GM19438 (cell line): ENCODE results near the gene TERT.

Experiments
- ATAC-seq: cut with Tn5 transposase; IDR thresholded peaks from one replicate; pipeline ENCODE4 v1.9.1; 2021; ENCODE audit warnings: low read depth; ENCODE audit not compliant: unreplicated experiment

The TERT gene

DNA sequence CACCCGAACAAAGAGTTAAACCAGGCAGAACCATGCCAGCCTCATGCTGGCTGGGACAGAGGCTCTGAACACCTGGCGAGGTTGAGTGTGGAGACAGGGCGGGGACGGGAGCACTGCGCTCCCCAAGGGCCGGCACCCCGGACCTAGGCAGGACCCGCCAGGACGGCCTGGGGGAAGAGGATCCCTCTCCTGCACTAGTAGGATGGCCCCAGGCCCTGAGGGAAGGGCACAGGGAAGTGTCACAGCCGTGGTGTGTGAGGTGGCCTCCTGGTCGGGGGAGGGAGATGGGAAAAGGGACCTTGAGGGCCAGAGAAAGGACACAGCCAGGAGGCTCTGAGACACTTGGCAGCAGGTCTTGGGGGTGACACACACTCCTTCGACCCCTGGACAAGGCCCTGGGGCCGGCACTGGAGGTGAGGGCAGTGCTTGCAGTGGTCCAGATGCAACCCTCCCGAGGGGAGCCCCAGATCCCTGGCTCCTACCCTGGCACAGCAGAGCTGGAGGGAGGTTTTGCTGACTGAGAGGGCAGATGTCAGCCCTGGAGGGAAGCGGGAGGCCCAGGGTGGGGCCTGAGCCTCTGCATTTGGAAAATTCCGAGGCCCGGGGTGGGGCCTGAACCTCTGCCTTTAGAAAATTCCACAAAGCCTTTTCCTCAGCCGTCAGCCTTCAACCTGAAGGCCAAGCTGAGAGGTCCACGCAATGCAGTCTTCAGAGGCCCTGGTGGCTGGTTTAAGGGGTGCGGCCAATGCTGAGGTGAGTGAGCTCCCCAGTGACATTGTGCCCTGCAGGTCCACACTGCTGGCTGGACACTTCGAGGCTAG is 24.8 kb upstream of the TERT start:
- ATAC-seq, result no peak

GRCh38 chr5:1318659-1319251 is 23.9 kb upstream of the TERT start:
- no peak for ATAC-seq

DNA sequence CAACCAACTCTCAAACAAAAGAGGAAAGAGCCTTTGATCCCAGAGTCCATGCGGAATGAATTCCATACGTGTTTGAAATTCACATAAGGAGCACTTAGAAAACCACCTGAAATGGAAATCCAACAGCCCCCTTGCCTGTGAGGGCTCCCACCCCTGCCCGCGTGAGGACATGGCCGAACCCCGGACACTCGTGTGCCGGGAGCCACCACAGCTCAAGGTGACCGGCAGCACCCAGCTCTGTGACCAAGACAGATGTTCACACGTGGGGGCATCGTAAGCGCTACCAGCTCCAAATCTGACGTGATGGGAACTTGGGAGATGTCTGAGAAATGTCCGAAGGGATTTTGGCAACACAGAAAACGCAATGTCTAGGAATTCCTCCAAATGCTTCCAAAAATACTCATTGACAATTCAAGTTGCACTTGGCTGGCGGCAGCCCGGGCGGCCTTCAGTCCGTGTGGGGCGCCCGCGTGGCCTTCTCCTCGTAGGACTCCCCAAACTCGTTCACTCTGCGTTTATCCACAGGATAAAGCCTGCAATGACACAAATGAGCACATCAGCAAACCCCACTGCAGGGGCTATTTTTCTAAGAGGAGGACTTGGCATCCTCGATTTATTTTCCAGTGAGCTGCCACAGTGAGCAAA is 23.2 kb upstream of the TERT start:
- no peak for ATAC-seq

DNA sequence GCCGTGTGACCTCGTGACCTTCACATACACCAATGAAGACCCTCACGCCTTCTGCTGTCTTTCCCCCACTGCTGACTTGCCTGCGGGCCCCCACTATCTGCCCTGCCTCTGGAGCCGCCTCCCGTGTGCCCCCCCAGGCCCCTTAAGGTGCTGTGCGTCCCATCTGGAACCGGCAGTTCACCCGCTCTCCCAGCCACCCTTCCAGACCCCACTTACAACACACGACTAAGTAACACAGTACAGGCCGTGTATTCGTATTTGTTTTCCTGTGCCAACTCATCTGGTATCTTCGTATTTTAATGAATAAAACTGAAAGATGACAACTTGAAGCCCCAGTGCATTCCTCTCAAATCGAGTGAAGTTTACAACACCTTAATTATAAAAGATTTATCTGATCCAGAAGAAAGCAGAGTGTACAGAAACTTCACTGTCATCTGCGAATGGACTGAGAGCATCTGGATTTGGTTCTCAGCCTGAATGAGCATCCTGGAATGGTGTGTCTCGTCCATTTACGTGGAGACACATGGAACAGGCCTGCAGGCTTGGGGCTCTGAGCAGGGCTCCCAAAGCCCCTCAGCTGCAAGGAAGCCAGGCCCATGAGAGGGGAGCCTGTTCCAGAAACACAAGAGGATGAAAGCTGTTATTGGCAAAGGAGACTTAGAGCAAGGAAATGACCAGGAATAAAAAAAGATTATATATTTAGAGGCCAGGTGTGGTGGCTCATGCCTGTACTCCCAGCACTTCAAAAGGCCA is 21.9 kb upstream of the TERT start:
- ATAC-seq, result no peak

DNA sequence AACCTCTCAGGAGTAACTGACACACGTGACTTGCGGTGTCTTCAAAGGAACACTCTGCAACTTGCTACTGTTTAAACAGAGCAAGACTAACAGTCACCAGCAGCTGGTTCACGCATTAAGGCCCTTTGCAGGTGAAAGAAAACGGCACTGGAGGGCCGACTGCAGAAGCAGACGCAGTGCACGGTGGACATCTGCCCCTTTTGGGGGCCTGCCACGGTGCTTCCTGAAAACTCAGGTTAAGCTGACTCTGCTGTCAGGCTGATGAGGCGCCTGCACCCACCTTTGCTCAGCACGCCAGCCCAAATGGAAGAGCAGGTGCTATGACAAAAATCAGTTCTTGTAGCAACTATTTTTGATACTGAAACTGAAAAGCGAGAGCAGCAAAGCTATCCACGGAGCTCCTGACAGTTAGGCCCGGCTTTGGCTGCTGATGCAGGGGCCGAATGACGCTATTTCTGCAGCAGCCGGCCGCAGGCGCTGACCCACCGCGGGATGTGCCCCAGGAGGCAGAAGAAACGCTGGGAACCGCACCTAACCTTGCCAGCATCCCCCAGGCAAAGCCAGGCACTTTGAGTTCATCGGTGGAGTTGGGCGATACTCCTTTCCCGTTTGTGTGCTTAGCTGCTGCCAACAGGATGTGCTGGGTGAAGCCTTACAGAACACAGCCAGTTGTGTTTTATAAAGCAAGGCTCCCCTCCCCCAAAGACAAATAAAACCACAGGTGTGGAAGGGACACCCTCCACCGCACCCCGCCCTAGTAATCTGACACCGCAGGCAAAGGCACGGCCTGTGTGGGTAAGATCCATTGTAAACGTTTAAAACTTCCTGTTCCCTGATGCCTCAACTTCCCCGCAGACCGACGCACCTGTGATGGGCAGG is 21.1 kb upstream of the TERT start:
- ATAC-seq, result peak; percentile 55

- ATAC-seq, result peak; percentile 2
Measured at GRCh38 chr5:1315018-1315708, 20.3 kb upstream of the TERT start.

DNA sequence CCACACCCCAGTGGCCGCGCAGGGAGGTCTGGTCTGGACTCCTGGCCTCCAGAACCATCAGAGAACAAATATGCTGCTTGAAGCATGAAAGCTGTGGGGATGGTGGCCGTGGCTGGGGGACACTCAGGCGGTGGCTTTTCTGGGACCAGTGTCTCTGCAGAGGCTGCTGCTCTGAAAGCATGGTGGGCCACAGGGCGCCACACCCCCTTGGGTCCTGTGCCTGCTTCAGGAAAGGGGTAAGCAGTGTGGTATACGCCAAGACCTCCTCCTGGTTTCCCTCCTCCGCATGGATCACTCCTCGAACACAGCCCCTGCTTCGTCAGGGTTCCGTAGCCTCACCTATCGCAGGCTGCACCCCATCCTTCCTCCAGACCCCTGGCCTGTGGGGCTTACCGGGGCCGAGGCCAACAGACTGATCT is 19.7 kb upstream of the TERT start:
- ATAC-seq, result no peak

DNA sequence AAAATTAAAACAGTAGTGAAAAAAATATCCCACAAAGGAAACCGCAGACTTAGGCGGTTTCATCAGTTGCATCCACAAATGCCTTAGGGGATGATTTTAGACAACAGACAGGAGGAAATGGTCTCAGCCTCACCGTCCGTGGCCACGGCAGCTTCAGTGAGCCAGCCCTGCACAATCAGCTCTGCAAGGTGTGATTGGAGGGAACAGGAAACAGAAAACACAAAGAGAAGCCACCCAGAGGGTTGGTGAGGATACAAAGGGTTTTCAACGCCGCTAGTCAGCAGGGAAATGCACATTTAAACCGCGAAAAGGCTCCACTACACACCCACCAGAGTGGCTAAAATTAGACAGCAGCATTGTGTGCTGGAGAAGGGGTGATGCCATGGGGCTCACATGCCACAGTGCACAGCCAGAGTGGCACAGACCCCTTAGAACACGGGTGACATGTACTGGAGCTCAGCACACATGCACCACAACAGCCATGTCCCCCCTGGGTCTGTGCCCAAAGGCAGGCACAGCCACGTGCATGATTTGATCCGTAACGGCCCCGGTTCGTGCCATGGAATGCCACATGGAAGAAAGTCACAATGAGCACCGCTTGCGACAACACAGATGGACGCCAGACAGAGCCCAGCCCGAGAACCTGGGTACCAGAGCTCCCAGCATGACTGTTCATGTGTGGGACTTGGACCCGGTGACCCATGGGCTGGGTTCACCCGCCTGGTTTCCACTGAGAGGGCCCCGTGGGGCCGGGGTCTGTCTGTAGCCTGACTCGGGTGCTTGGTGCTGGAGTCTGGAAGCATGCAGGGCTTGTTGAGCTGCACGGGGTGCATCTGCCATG is 18.3 kb upstream of the TERT start:
- peak; percentile 57 for ATAC-seq

DNA sequence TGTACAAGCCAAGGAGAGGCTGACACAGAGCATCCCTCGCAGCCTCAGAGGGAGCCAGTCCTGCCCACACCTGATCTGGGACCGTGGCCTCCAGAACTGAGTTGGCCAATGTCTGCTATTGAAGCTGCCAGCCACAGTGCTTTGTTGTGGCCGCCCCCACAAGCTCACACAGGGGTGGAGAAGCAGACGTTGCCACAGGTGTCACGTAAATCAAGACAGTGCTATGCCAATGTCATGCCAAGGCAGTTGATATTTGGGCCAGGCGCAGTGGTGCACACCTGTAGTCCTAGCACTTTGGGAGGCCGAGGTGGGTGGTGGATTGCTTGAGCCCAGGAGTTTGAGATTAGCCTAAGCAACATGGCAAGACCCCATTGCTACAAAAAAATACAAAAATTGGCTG is 17.3 kb upstream of the TERT start:
- no peak for ATAC-seq

GRCh38 chr5:1311439-1312055 is 16.7 kb upstream of the TERT start:
- ATAC-seq, result no peak

DNA sequence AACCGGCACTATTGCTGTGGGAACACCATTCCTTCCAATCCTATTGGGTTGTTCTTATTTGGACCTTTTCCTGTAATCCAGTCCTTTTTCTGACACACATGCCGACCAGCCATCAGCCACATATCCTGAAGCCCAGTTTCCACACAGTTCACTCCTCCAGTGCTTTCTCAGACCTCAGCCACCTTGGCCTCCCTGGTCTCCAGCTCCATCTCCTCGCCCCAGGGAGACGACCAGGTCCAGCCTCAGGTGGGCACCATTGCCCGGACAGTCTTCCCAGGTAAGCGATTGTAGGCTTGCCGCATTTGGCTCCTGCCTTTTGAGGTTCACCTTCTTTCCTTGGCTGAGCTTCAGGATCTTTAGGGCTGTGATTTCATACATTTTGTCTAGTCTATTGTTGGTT is 15.2 kb upstream of the TERT start:
- no peak for ATAC-seq

GRCh38 chr5:1304033-1304432 is 9.2 kb upstream of the TERT start:
- ATAC-seq, result no peak

DNA sequence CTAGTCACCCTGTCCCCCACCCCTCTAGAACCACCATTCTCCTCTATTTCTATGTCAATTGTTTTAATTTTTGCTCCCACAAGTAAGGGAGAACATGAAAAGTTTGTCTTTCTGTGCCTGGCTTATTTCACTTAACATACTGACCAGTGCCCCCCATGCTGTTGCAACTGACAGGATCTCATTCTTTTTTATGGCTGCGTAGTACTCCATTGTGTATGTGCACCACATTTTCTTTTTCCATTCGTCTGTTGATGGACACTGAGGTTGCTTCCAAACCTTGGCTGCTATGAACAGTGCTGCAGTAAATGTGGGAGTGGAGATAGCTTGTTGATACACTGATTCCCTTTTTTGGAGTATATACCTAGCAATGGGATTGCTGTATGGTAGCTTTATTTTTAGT is 7.4 kb upstream of the TERT start:
- no peak for ATAC-seq

DNA sequence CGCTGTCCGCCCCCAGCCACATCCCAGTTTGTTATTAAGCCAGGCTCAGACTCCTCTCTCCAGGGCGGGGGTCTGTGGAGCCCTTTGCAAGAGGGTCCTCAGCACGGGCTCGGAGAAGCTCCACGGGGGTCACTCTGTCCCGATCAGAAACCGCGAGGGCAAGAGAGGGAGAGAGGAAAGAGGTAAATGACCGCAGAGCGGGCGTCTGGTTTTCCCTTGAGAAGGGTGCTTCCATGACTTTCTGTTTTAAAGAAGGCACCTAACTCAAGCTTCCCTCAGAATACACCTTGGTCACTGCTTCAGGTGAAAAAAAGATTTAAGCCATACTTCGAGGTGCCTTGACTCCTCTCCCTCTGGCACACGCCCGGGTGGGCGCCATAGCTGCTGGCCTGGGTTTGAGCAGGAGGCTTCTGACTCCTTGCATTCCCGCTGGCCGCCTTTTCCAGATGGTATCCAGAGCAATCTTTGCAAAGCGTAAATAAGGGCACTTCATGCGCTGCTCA is 5.8 kb upstream of the TERT start:
- ATAC-seq, result no peak

GRCh38 chr5:1299961-1300360 is 5.1 kb upstream of the TERT start:
- ATAC-seq, result no peak

DNA sequence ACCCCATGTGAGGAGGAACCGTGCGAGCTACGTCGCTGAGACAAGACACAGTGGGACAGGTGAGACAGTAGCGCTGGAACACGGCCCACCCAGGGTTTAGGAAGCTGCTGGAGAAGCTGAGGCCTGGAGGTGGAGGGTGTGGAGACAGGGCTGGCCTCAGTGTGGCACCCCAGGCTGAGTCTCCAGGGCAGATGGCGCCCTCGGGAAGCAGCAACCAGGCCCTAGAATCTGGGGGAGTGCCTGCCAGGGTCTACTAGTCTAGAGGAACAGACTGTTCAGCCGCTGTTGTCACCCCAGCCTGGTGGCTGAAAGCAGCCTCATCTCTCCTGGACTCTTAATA is 4.6 kb upstream of the TERT start:
- no peak for ATAC-seq

- no peak for ATAC-seq
Measured at GRCh38 chr5:1298723-1299510, 4.0 kb upstream of the TERT start.
